Measurements from ENCODE around the gene TMEM41A.

- TF ChIP-seq EZH2 (IDR thresholded peaks at IDR 0.05; ENCODE audit: borderline replicate concordance, low read depth, low read length, severe bottlenecking) = no peak
- TF ChIP-seq CTCF (IDR thresholded peaks at IDR 0.05; ENCODE audit: borderline replicate concordance, extremely low read depth, low read length, poor library complexity, severe bottlenecking) = no peak
These were observed 50.7 kb downstream of the TMEM41A start for GRCh38 chr3:185448107-185448506.
